SU-DHL-6 (cell line): ENCODE results near the gene TPD52L2.

ENCODE experiments used
- EZH2phosphoT487 ChIP-seq: fragments of 200-600 bp; sonication (generic), shearing (Covaris generic); conservative IDR thresholded peaks from 2 replicates; pipeline ENCODE4 v1.6.1; 2018; ENCODE audit warnings: mild to moderate bottlenecking, antibody characterized with exemption, low read length, moderate library complexity, mixed read lengths
- TF ChIP-seq, protein P1 (sequence below): fragments of 200-600 bp; sonication (generic); IDR thresholded peaks from one replicate; pipeline ENCODE4 v1.5.1; 2017; ENCODE audit warnings: antibody characterized with exemption, mild to moderate bottlenecking, low read length, moderate library complexity; ENCODE audit not compliant: insufficient read depth, poor library complexity, severe bottlenecking

DNA sequence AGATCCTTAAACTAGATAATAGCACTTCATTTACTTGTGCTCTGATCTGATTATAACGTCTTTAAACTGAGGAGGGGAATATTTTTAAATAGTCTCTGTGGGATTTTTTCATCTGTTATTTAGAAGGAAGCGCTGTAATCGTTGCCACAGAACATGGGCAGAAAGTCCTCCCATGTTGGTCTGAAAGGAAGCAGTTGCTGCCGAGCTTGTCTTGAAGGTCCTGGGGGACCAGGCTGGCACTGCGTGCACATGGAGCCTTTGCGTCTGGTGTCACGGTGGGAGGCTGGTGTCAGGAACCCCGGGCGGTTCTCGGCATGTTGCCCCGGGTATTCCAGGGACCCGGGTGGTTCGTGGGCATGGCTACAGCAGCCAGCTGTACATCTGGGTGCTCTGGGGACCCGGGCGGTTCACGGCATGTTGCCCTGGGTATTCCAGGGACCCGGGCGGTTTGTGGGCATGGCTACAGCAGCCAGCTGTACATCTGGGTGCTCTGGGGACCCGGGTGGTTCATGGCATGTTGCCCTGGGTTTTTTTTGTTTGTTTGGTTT, 11.5 kb downstream of the TPD52L2 start:
- TF ChIP-seq, protein P1, sequence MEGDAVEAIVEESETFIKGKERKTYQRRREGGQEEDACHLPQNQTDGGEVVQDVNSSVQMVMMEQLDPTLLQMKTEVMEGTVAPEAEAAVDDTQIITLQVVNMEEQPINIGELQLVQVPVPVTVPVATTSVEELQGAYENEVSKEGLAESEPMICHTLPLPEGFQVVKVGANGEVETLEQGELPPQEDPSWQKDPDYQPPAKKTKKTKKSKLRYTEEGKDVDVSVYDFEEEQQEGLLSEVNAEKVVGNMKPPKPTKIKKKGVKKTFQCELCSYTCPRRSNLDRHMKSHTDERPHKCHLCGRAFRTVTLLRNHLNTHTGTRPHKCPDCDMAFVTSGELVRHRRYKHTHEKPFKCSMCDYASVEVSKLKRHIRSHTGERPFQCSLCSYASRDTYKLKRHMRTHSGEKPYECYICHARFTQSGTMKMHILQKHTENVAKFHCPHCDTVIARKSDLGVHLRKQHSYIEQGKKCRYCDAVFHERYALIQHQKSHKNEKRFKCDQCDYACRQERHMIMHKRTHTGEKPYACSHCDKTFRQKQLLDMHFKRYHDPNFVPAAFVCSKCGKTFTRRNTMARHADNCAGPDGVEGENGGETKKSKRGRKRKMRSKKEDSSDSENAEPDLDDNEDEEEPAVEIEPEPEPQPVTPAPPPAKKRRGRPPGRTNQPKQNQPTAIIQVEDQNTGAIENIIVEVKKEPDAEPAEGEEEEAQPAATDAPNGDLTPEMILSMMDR, result no peak
- TF ChIP-seq EZH2phosphoT487, result no peak
